SK-N-MC (cell line): ENCODE data around the gene PDCD1LG2.

ENCODE experiments used
- DNase-seq: peaks from one replicate; pipeline ENCODE4 v3.0.0-alpha.2; 2011; ENCODE audit warnings: low read depth, low spot score
- H3K27ac ChIP-seq: fragments of 200-600 bp; sonication (generic); 2 replicates; pipeline ENCODE4 v1.5.1; 2016; ENCODE audit warnings: mixed run types
- H3K36me3 ChIP-seq: fragments of 200-600 bp; sonication (generic); 2 replicates; pipeline ENCODE4 v1.6.1; 2017; ENCODE audit warnings: antibody characterized with exemption, low read length, mixed read lengths; ENCODE audit not compliant: insufficient read depth
- H3K4me3 ChIP-seq: fragments of 200-600 bp; sonication (generic); 2 replicates; pipeline ENCODE4 v1.5.1; 2016
- H3K9ac ChIP-seq: fragments of 200-600 bp; sonication (generic); 2 replicates; pipeline ENCODE4 v1.8.0; 2017; ENCODE audit warnings: mixed run types, mixed read lengths; ENCODE audit not compliant: insufficient read length
- H3K9me3 ChIP-seq: fragments of 200-600 bp; sonication (generic); 2 replicates; pipeline ENCODE4 v1.6.1; 2017; ENCODE audit warnings: low read depth, mild to moderate bottlenecking, antibody characterized with exemption, low read length, moderate library complexity, mixed read lengths
- EZH2 ChIP-seq: fragments of 200-600 bp; sonication (generic); IDR thresholded peaks from one replicate; pipeline ENCODE4 v1.6.1; 2017; ENCODE audit warnings: antibody characterized with exemption
- FOXP2 ChIP-seq: optimal IDR thresholded peaks from 2 replicates; pipeline ENCODE3; 2011; ENCODE audit warnings: mild to moderate bottlenecking, moderate library complexity; ENCODE audit not compliant: insufficient read depth; ENCODE audit errors: extremely low read length, control extremely low read depth
- POLR2AphosphoS5 ChIP-seq: IDR thresholded peaks from 2 replicates; pipeline ENCODE4 v1.6.1; 2012; ENCODE audit warnings: mild to moderate bottlenecking, low read depth, low read length, borderline replicate concordance

Gene PDCD1LG2

DNA sequence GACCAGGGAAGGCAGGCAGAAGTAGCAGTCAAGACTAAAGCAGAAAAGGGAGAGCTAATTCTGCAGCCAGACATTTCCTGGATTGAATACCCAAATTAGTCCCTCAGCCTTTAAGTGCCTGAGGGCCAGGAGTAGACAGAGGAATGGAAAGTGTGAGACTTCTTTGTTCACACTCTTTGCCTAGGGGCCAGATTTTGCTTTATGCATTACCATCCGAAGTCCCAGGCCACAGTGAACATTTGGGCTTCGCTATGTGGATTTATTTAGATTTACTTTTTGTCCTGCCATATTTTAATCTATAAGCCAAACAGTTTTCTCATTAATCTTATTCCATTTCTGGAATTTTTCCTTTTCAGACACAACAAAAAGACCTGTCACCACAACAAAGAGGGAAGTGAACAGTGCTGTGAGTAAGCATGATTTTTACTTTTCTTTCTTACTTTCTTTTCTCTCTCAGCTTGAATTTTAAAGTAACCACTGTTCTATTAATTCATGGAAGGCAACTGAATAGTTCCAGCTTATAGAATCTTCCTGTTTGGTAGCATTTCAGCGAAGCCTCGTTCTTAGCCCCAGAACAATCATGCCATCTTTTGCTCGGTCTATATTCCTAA is 52.6 kb downstream of the PDCD1LG2 start:
- H3K36me3 ChIP-seq, result no peaks in the 10 kb centered on the region
- peak overlapping the region; percentile 55 for H3K27ac ChIP-seq
- peak overlapping the region; percentile 30 for H3K9ac ChIP-seq
- 0 out of 2 replicates have a peak overlapping the region, but pooled peaks have one; percentile 10 for H3K4me3 ChIP-seq
- no peak for TF ChIP-seq POLR2AphosphoS5
- no peak for TF ChIP-seq FOXP2
- no peak for TF ChIP-seq EZH2
- peak; percentile 3 for DNase-seq
- H3K9me3 ChIP-seq, result no peaks in the 10 kb centered on the region

DNA sequence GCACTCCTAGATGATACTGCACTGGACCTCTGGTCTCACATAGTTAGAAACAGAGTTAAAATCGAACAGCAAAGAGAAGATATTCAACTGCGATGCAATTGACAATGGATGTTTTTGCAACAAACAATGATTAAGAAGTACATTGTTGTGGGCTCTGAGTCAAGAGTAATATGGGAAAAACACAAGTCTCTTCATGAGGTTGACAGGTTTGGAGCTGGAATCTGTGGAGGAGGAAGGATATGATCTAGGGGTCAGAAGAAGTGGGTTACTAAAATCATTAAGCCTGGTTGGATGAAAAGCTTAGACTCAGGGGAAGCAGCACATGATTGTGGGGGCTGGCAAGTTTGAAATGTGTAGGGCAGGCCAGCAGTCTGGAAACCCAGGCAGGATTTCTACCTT is 53.1 kb downstream of the PDCD1LG2 start:
- H3K36me3 ChIP-seq, result no peaks in the 10 kb centered on the region
- no peaks in the 10 kb centered on the region for H3K9me3 ChIP-seq
- peak overlapping the region; percentile 55; the same call in 1 of the 2 replicates for H3K27ac ChIP-seq
- no peak overlapping the region for H3K9ac ChIP-seq
- H3K4me3 ChIP-seq, result no peak overlapping the region
- DNase-seq, result no peak
- TF ChIP-seq POLR2AphosphoS5 (no peak), EZH2 (no peak), FOXP2 (no peak)

DNA sequence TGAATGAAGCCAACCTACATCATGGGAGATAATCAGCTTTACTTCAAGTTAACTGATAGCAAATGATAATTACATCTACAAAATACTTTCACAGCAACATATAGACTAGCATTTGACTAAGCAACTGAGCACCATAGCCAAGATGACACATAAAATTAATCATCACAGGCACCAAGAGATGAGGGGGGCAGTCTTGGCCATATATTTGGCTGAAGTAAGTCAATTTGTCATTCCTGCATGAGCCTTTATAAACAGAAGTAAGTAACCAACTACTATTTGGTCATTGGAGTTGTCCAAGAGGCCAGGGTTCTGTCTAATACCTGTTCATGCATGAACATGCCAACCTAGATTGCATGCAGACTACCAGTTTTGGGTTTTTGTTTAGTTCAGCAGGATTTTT is 53.6 kb downstream of the PDCD1LG2 start:
- Histone ChIP-seq H3K36me3 (no peaks in the 10 kb centered on the region), H3K27ac (no peak overlapping the region)
- no peak for DNase-seq

GRCh38 chr9:5566054-5566618 is 55.8 kb downstream of the PDCD1LG2 start:
- no peaks in the 10 kb centered on the region for H3K36me3 ChIP-seq
- no peak overlapping the region for H3K9ac ChIP-seq
- H3K27ac ChIP-seq, result no peak overlapping the region
- no peak for DNase-seq
- no peak overlapping the region for H3K4me3 ChIP-seq
- no peaks in the 10 kb centered on the region for H3K9me3 ChIP-seq
- TF ChIP-seq POLR2AphosphoS5 (no peak), FOXP2 (no peak), EZH2 (no peak)

More for the DNA sequence above, 53.6 kb downstream of the PDCD1LG2 start:
- Histone ChIP-seq H3K9me3 (no peaks in the 10 kb centered on the region), H3K9ac (no peak overlapping the region), H3K4me3 (no peak overlapping the region)
- TF ChIP-seq EZH2 (no peak), FOXP2 (no peak), POLR2AphosphoS5 (no peak)

- Histone ChIP-seq H3K27ac (no peak overlapping the region), H3K9me3 (no peaks in the 10 kb centered on the region), H3K36me3 (no peaks in the 10 kb centered on the region), H3K9ac (no peak overlapping the region), H3K4me3 (no peak overlapping the region)
- TF ChIP-seq FOXP2, result no peak
- no peak for TF ChIP-seq POLR2AphosphoS5
- TF ChIP-seq EZH2, result no peak
- DNase-seq, result no peak
Measured at GRCh38 chr9:5568868-5569267, 58.5 kb downstream of the PDCD1LG2 start.

DNA sequence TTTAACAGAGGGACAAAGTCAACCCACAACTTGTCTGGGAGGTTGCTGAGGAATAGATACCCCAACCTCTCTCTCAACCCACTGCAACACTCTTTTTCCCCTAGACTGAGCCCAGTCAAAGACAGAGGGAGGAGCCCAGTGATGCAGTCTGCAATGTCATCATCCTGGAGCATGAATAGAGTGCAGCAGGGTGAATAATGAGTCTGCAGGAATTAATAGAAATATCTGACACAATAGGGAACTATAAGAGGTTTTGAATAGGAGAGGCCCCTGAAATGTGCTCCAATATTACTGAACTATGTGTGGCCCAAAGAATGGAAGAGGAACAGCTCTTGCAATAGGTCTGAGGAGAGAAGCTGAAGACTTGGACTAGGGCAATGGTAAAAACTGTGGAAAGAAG is 59.1 kb downstream of the PDCD1LG2 start:
- TF ChIP-seq FOXP2 (no peak), POLR2AphosphoS5 (no peak), EZH2 (no peak)
- Histone ChIP-seq H3K36me3 (no peaks in the 10 kb centered on the region), H3K9ac (no peak overlapping the region), H3K27ac (no peak overlapping the region), H3K9me3 (no peaks in the 10 kb centered on the region), H3K4me3 (no peak overlapping the region)
- no peak for DNase-seq

DNA sequence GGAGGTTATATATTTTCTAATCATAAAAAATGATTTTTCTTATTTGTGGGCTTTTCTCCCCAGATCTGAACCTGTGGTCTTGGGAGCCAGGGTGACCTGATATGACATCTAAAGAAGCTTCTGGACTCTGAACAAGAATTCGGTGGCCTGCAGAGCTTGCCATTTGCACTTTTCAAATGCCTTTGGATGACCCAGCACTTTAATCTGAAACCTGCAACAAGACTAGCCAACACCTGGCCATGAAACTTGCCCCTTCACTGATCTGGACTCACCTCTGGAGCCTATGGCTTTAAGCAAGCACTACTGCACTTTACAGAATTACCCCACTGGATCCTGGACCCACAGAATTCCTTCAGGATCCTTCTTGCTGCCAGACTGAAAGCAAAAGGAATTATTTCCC is 59.6 kb downstream of the PDCD1LG2 start:
- Histone ChIP-seq H3K27ac (no peak overlapping the region), H3K4me3 (no peak overlapping the region), H3K9me3 (no peaks in the 10 kb centered on the region), H3K9ac (no peak overlapping the region), H3K36me3 (no peaks in the 10 kb centered on the region)
- no peak for TF ChIP-seq FOXP2
- TF ChIP-seq EZH2, result no peak
- TF ChIP-seq POLR2AphosphoS5, result no peak
- no peak for DNase-seq

DNA sequence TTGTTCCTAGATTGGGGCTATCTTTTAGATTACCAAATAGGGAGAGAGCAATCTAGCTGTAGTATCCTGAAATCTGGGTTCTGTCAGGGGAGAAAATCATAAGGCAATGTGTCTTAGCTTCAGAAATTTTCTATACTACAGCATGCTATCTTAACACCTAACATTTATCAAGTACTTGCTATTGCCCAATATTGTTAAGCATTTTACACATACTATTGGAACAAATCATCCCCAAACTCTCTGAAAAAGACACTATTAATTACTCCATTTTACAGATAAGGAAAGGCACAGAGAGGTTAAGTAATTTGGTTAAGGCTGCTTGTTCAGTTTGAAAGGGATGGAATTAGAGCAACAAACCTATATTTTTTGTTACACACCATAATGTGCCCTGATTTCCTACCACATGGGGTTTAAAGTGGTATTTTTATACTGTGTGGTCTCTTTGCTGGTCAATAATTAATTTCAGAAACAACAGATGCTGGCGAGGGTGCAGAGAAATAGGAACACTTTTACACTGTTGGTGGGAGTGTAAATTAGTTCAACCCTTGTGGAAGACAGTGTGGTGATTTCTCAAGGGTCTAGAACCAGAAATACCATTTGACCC is 61.4 kb downstream of the PDCD1LG2 start:
- Histone ChIP-seq H3K27ac (no peak overlapping the region), H3K4me3 (no peak overlapping the region), H3K9ac (no peak overlapping the region), H3K9me3 (no peaks in the 10 kb centered on the region), H3K36me3 (no peaks in the 10 kb centered on the region)
- no peak for DNase-seq
- TF ChIP-seq POLR2AphosphoS5, result no peak
- TF ChIP-seq FOXP2, result no peak
- no peak for TF ChIP-seq EZH2
